Measurements from ENCODE around the gene SIGLEC5.

Gene SIGLEC5

GRCh38 chr19:51628153-51628939, 1.9 kb downstream of the SIGLEC5 start:
- Histone ChIP-seq H4K20me1 (ENCODE audit: low read depth, low read length) (no peaks in the 10 kb centered on the region), H3K4me2 (ENCODE audit: low read depth, low read length, poor library complexity, severe bottlenecking) (no peak overlapping the region), H3K27ac (ENCODE audit: low read depth, low read length) (no peak overlapping the region), H3K9me2 (replicated peaks; ENCODE audit: insufficient read depth, low read length) (no peaks in the 10 kb centered on the region), H3K9me3 (ENCODE audit: insufficient read depth, low read length) (no peaks in the 10 kb centered on the region), H3K27me3 (ENCODE audit: low read length) (no peaks in the 10 kb centered on the region), H2AFZ (ENCODE audit: low read depth, low read length, severe bottlenecking) (no peak overlapping the region), H3K79me2 (ENCODE audit: insufficient read depth, low read length) (no peaks in the 10 kb centered on the region), H3K9ac (ENCODE audit: low read length) (no peak overlapping the region), H3K36me3 (ENCODE audit: low read length) (no peaks in the 10 kb centered on the region), H3F3A (ENCODE audit: insufficient read depth) (no peaks in the 10 kb centered on the region), H3K4me3 (ENCODE audit: insufficient read depth, low read length, poor library complexity, severe bottlenecking) (no peak overlapping the region)
- no peak for TF ChIP-seq CTCF (IDR thresholded peaks at IDR 0.05; ENCODE audit: insufficient read depth, low read length, poor library complexity, severe bottlenecking)
- no peak for TF ChIP-seq EZH2phosphoT487 (conservative IDR thresholded peaks at IDR 0.05; ENCODE audit: low read length)

- TF ChIP-seq EZH2phosphoT487 (conservative IDR thresholded peaks at IDR 0.05; ENCODE audit: low read length): no peak
- TF ChIP-seq CTCF (IDR thresholded peaks at IDR 0.05; ENCODE audit: insufficient read depth, low read length, poor library complexity, severe bottlenecking): no peak
- H3K27me3 ChIP-seq (ENCODE audit: low read length): no peaks in the 10 kb centered on the region
Observed at GRCh38 chr19:51627491-51628138, 2.6 kb downstream of the SIGLEC5 start.

GRCh38 chr19:51626675-51627074, 3.5 kb downstream of the SIGLEC5 start:
- H3K9me3 ChIP-seq (ENCODE audit: insufficient read depth, low read length): no peaks in the 10 kb centered on the region

More at GRCh38 chr19:51627491-51628138, 2.6 kb downstream of the SIGLEC5 start:
- no peaks in the 10 kb centered on the region for H4K20me1 ChIP-seq (ENCODE audit: low read depth, low read length)
- no peaks in the 10 kb centered on the region for H3K9me3 ChIP-seq (ENCODE audit: insufficient read depth, low read length)
- H2AFZ ChIP-seq (ENCODE audit: low read depth, low read length, severe bottlenecking): no peak overlapping the region
- H3K9ac ChIP-seq (ENCODE audit: low read length): no peak overlapping the region
- no peak overlapping the region for H3K4me3 ChIP-seq (ENCODE audit: insufficient read depth, low read length, poor library complexity, severe bottlenecking)
- H3K36me3 ChIP-seq (ENCODE audit: low read length): no peaks in the 10 kb centered on the region
- no peak overlapping the region for H3K4me2 ChIP-seq (ENCODE audit: low read depth, low read length, poor library complexity, severe bottlenecking)
- no peak overlapping the region for H3K27ac ChIP-seq (ENCODE audit: low read depth, low read length)
- H3K9me2 ChIP-seq (replicated peaks; ENCODE audit: insufficient read depth, low read length): no peaks in the 10 kb centered on the region
- no peaks in the 10 kb centered on the region for H3K79me2 ChIP-seq (ENCODE audit: insufficient read depth, low read length)
- no peaks in the 10 kb centered on the region for H3F3A ChIP-seq (ENCODE audit: insufficient read depth)

More at GRCh38 chr19:51626675-51627074, 3.5 kb downstream of the SIGLEC5 start:
- Histone ChIP-seq H3K27me3 (ENCODE audit: low read length) (no peaks in the 10 kb centered on the region), H4K20me1 (ENCODE audit: low read depth, low read length) (no peaks in the 10 kb centered on the region), H3F3A (ENCODE audit: insufficient read depth) (no peaks in the 10 kb centered on the region), H3K79me2 (ENCODE audit: insufficient read depth, low read length) (no peaks in the 10 kb centered on the region), H3K36me3 (ENCODE audit: low read length) (no peaks in the 10 kb centered on the region), H2AFZ (ENCODE audit: low read depth, low read length, severe bottlenecking) (no peak overlapping the region), H3K4me3 (ENCODE audit: insufficient read depth, low read length, poor library complexity, severe bottlenecking) (no peak overlapping the region), H3K9ac (ENCODE audit: low read length) (no peak overlapping the region), H3K9me2 (replicated peaks; ENCODE audit: insufficient read depth, low read length) (no peaks in the 10 kb centered on the region), H3K27ac (ENCODE audit: low read depth, low read length) (no peak overlapping the region), H3K4me2 (ENCODE audit: low read depth, low read length, poor library complexity, severe bottlenecking) (no peak overlapping the region)
- no peak for TF ChIP-seq EZH2phosphoT487 (conservative IDR thresholded peaks at IDR 0.05; ENCODE audit: low read length)
- TF ChIP-seq CTCF (IDR thresholded peaks at IDR 0.05; ENCODE audit: insufficient read depth, low read length, poor library complexity, severe bottlenecking): no peak
